ENCODE results near the gene CSNK2A1. TPM values are rescaled to one million over a fixed set of nuclear protein-coding genes. Genes with fewer than 3 reads are reported as not detected.

The CSNK2A1 gene
- total and polyA plus RNA-seq, 12 donors = 18.9 to 192 (median 94.1) TPM

DNA sequence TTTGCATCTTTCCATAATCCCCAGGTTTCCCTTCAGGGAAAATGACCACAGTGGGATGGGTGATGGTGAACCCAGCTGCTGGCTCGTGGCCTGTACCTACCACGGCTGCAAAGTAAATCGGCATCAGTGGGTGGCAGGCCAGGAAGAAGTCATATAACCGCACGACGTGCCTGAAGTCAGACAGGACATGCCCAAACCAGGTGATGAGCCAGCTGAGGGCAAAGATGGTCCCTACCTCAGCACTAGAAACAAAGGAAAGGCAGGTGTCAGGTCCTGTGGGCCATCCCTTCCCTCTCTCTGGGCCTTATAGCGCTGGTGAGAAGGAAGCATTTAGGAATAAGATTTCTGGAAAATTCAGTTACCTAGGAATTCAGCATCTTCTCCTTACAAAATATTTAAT lies 103.4 kb downstream of the CSNK2A1 start:
- Histone ChIP-seq H3K27ac (no peak overlapping the region), H3K27me3 (no peaks in the 10 kb centered on the region), H3K36me3 (replicated peaks in 1 of 2) (peaks cover 0 to 93% of the 10 kb centered on the region in 2 donors), H3K9me3 (replicated peaks in 1 of 3) (no peaks in the 10 kb centered on the region), H3K4me3 (no peak overlapping the region), H3K4me1 (replicated peaks in 1 of 2) (peaks cover 14 to 25% of the 10 kb centered on the region in 2 donors)
- no peak for TF ChIP-seq POLR2A (IDR thresholded peaks at IDR 0.05)
- TF ChIP-seq, protein P1, sequence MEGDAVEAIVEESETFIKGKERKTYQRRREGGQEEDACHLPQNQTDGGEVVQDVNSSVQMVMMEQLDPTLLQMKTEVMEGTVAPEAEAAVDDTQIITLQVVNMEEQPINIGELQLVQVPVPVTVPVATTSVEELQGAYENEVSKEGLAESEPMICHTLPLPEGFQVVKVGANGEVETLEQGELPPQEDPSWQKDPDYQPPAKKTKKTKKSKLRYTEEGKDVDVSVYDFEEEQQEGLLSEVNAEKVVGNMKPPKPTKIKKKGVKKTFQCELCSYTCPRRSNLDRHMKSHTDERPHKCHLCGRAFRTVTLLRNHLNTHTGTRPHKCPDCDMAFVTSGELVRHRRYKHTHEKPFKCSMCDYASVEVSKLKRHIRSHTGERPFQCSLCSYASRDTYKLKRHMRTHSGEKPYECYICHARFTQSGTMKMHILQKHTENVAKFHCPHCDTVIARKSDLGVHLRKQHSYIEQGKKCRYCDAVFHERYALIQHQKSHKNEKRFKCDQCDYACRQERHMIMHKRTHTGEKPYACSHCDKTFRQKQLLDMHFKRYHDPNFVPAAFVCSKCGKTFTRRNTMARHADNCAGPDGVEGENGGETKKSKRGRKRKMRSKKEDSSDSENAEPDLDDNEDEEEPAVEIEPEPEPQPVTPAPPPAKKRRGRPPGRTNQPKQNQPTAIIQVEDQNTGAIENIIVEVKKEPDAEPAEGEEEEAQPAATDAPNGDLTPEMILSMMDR (IDR thresholded peaks at IDR 0.05) = no peak
- peak in 1 of 7 donors; percentile 5 for DNase-seq
- WGBS, 4 donors = 92 to 97% (median 95%) methylated on average over 7 of the region's 7 CpGs
- intact Hi-C loops (cut with DNase I) = no loop called here

DNA sequence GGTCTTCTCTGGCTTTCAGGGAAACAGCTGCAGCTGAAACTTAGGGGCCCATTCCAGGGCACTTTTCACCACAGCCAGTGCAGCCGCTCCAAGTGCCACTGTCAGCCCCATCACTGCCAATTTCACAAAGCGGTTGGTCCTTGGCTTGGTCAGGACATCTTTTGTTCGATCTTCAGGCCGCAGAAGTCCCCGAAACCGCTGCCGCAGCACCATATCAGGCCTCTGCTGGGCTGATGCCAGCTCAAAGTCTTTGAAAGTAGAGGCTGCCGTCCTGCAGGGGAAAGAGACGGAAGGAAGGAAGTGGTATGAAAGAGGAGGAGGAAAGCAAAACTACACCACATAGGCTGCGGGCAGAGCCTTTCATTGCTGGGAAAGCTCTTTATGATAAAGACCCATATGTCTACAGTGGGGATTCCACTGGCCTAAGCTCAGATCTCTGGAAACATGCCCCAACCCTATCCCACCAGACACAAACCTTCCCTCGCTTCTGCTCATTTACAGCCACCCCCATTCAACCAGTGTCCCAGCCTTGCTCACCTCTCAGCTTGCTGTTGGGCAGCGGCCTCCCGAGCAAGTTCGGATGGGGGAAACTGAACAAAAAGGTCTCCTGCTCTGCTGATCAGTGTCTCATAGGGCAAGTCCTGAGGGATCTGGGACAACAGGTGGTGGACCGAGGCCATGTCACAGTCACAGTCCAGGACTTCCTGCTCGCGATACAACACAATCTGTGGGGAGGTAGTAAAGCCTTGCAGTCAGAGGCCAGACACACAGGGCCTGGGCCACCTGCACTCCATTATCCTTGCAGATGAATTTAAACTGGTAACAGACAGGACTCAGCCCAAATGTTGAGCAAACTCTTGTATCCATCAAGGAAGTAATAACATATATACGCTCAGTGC lies 104.8 kb downstream of the CSNK2A1 start:
- H3K36me3 ChIP-seq (replicated peaks in 1 of 2) = peaks cover 0 to 89% of the 10 kb centered on the region in 2 donors
- intact Hi-C loops (cut with DNase I) = loop anchor here (5.0 kb wide), 2 partner anchors 33 to 38 kb away; no protein-coding TSS in a partner anchor
- 67 to 82% (median 69%) methylated on average over 15 to 18 of the region's 18 CpGs for WGBS, 4 donors

GRCh38 chr20:437787-438486 lies 105.7 kb downstream of the CSNK2A1 start:
- Histone ChIP-seq H3K27ac (no peak overlapping the region), H3K27me3 (no peaks in the 10 kb centered on the region), H3K36me3 (replicated peaks in 1 of 2) (peaks cover 0 to 80% of the 10 kb centered on the region in 2 donors), H3K4me3 (no peak overlapping the region), H3K9me3 (replicated peaks in 1 of 3) (no peaks in the 10 kb centered on the region), H3K4me1 (replicated peaks in 1 of 2) (peaks cover 0 to 21% of the 10 kb centered on the region in 2 donors)
- intact Hi-C loops (cut with DNase I) = loop anchor here (5.0 kb wide), 2 partner anchors 34 to 39 kb away; no protein-coding TSS in a partner anchor
- TF ChIP-seq POLR2A (IDR thresholded peaks at IDR 0.05) = no peak
- TF ChIP-seq, protein P1 (IDR thresholded peaks at IDR 0.05) = no peak
- no peak for DNase-seq
- WGBS, 4 donors = 72 to 84% (median 76%) methylated on average over 5 to 6 of the region's 6 CpGs

More for the DNA sequence above, 104.8 kb downstream of the CSNK2A1 start:
- peak overlapping the region in 1 of 5 donors; percentile 10 for H3K27ac ChIP-seq
- DNase-seq = peak in 2 of 7 donors; percentile 15 to 25
- H3K4me1 ChIP-seq (replicated peaks in 1 of 2) = peaks cover 1 to 21% of the 10 kb centered on the region in 2 donors
- TF ChIP-seq POLR2A (IDR thresholded peaks at IDR 0.05) = no peak
- TF ChIP-seq, protein P1 (IDR thresholded peaks at IDR 0.05) = no peak
- H3K27me3 ChIP-seq = no peaks in the 10 kb centered on the region
- H3K9me3 ChIP-seq (replicated peaks in 1 of 3) = no peaks in the 10 kb centered on the region
- H3K4me3 ChIP-seq = no peak overlapping the region

- no peaks in the 10 kb centered on the region for H3K27me3 ChIP-seq
- no peaks in the 10 kb centered on the region for H3K9me3 ChIP-seq (replicated peaks in 1 of 3)
- intact Hi-C loops (cut with DNase I) = loop anchor here (5.0 kb wide), 2 partner anchors 36 to 41 kb away; no protein-coding TSS in a partner anchor
- no peak overlapping the region for H3K4me3 ChIP-seq
- H3K27ac ChIP-seq = peak overlapping the region in 2 of 5 donors; percentile 41 to 47
- peaks cover 0 to 74% of the 10 kb centered on the region in 2 donors for H3K36me3 ChIP-seq (replicated peaks in 1 of 2)
- TF ChIP-seq POLR2A (IDR thresholded peaks at IDR 0.05) = no peak
- TF ChIP-seq, protein P1 (IDR thresholded peaks at IDR 0.05) = no peak
- 84 to 94% (median 86%) methylated on average over 5 of the region's 5 CpGs for WGBS, 4 donors
- H3K4me1 ChIP-seq (replicated peaks in 1 of 2) = peaks cover 0 to 21% of the 10 kb centered on the region in 2 donors
- no peak for DNase-seq
Measured at GRCh38 chr20:436476-436875, 107.1 kb downstream of the CSNK2A1 start.

Data from adrenal gland (tissue), 12 donors.